K562 (cell line): ENCODE data around the gene SCN4A.

ENCODE experiments used
- BMI1 ChIP-seq: fragments of 150-350 bp; IDR thresholded peaks from 2 replicates; pipeline ENCODE4 v1.6.1; 2014; ENCODE audit warnings: low read length
- KLF13 ChIP-seq: fragments of 450-650 bp; IDR thresholded peaks from 2 replicates; pipeline ENCODE4 v1.6.1; 2016; ENCODE audit warnings: missing genetic modification characterization, low read depth, mild to moderate bottlenecking, missing compliant biosample characterization, moderate library complexity, borderline replicate concordance
- NFE2 ChIP-seq: IDR thresholded peaks from 2 replicates; pipeline ENCODE4 v1.6.1; 2014; ENCODE audit warnings: antibody characterized with exemption, low read depth
- RFX5 ChIP-seq: IDR thresholded peaks from 2 replicates; pipeline ENCODE4 v1.6.1; 2011; ENCODE audit warnings: low read depth, mild to moderate bottlenecking, improper control_type of control experiment, low read length
- RNF2 ChIP-seq: sonication (generic); IDR thresholded peaks from 2 replicates; pipeline ENCODE4 v1.6.1; 2016
- XRCC5 ChIP-seq: fragments of 200-400 bp; formaldehyde crosslinking; IDR thresholded peaks from 2 replicates; pipeline ENCODE4 v1.6.1; 2017; ENCODE audit warnings: low read depth, mild to moderate bottlenecking, low read length
- ZNF785 ChIP-seq: fragments of 250-450 bp; sonication (Bioruptor Pico); IDR thresholded peaks from 2 replicates; pipeline ENCODE4 v1.4.0; 2020; ENCODE audit warnings: mild to moderate bottlenecking
- ZSCAN32 ChIP-seq: fragments of 450-650 bp; formaldehyde crosslinking; IDR thresholded peaks from 2 replicates; pipeline ENCODE4 v1.4.0; 2020; ENCODE audit warnings: mild to moderate bottlenecking, moderate library complexity
- TF ChIP-seq, protein P1 (sequence below): sonication (generic); formaldehyde crosslinking; IDR thresholded peaks from 2 replicates; pipeline ENCODE4 v1.8.1; 2023; ENCODE audit warnings: mild to moderate bottlenecking, missing genetic modification reagents

DNA sequence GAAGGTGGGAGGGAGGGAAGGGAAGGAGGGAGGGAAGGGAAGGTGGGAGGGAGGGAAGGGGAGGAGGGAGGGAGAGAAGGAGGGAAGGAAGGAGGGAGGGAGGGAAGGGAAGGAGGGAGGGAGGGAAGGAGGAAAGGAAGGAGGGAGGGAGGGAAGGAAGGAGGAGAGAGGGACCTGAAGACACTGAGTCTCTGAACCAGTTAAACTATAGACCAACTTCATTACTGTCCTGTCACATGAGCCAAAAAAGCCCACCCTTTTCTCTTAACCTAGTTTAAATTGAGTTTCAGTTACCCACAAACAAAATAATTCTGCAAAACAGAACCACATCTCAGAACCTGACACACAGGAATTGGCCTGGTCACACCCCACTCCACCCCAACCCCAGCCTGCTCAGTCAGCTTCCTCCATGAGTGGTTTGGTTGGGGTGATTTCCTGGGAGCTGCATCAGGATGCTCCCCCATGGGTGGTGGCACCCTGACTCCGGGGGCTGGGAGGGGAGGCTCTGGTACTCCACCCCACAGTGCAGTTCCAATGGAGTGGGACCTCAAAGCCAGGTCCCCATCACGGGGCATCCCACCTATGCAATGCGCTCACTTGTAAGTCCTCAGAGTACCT is 20.8 kb upstream of the SCN4A start:
- TF ChIP-seq BMI1 (no peak), RNF2 (no peak), ZSCAN32 (CRISPR knock-in tag) (no peak), NFE2 (no peak), ZNF785 (CRISPR knock-in tag) (no peak), RFX5 (no peak), KLF13 (no peak), XRCC5 (no peak)
- TF ChIP-seq, protein P1, sequence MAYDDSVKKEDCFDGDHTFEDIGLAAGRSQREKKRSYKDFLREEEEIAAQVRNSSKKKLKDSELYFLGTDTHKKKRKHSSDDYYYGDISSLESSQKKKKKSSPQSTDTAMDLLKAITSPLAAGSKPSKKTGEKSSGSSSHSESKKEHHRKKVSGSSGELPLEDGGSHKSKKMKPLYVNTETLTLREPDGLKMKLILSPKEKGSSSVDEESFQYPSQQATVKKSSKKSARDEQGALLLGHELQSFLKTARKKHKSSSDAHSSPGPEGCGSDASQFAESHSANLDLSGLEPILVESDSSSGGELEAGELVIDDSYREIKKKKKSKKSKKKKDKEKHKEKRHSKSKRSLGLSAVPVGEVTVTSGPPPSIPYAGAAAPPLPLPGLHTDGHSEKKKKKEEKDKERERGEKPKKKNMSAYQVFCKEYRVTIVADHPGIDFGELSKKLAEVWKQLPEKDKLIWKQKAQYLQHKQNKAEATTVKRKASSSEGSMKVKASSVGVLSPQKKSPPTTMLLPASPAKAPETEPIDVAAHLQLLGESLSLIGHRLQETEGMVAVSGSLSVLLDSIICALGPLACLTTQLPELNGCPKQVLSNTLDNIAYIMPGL (CRISPR knock-in tag), result no peak
